MG63 (cell line): ENCODE data around the gene VPS41. TPM values are rescaled to one million over a fixed set of nuclear protein-coding genes. Genes with fewer than 3 reads are reported as not detected.
A peak's percentile ranks its signal among the peaks of the same experiment; 100 is the strongest.

Source experiments
- DNase-seq: peaks from one replicate; pipeline ENCODE4 v3.0.0-alpha.2; 2020
- H3K27me3 ChIP-seq: fragments of 250-450 bp; sonication (Bioruptor Pico); 2 replicates; pipeline ENCODE4 v1.5.1; 2020; ENCODE audit warnings: mild to moderate bottlenecking, moderate library complexity
- H3K36me3 ChIP-seq: fragments of 250-450 bp; sonication (Bioruptor Pico); 2 replicates; pipeline ENCODE4 v1.5.1; 2020; ENCODE audit warnings: mild to moderate bottlenecking, moderate library complexity
- H3K4me3 ChIP-seq: fragments of 250-450 bp; sonication (Bioruptor Pico); 2 replicates; pipeline ENCODE4 v1.5.1; 2020; ENCODE audit warnings: mild to moderate bottlenecking, moderate library complexity
- H3K9me3 ChIP-seq: fragments of 250-450 bp; sonication (Bioruptor Pico); 2 replicates; pipeline ENCODE4 v1.5.1; 2020; ENCODE audit warnings: mild to moderate bottlenecking, moderate library complexity
- total RNA-seq: library from RNA; depleted of rRNA; stranded (reverse); fragments of >200 nt; shearing (Covaris generic); gene quantifications from 2 replicates; pipeline ENCODE4 v1.2.3, GENCODE V29; 2014; ENCODE audit warnings: low replicate concordance

Gene VPS41
- total RNA-seq, 1 experiment from 2014 or later: 4.8 TPM

GRCh38 chr7:38927751-38928150, 18.8 kb upstream of the VPS41 start:
- Histone ChIP-seq H3K4me3 (no peak overlapping the region), H3K36me3 (no peaks in the 10 kb centered on the region), H3K27me3 (no peaks in the 10 kb centered on the region), H3K9me3 (no peaks in the 10 kb centered on the region; the same call in 1 of the 2 replicates)
- DNase-seq: no peak

GRCh38 chr7:38920731-38921130, 11.7 kb upstream of the VPS41 start:
- Histone ChIP-seq H3K9me3 (no peaks in the 10 kb centered on the region), H3K4me3 (no peak overlapping the region), H3K27me3 (no peaks in the 10 kb centered on the region), H3K36me3 (no peaks in the 10 kb centered on the region)
- no peak for DNase-seq

GRCh38 chr7:38916396-38916795, 7.4 kb upstream of the VPS41 start:
- no peaks in the 10 kb centered on the region for H3K9me3 ChIP-seq
- no peak for DNase-seq

GRCh38 chr7:38909870-38910269, 879 bp upstream of the VPS41 start:
- H3K27me3 ChIP-seq: no peaks in the 10 kb centered on the region
- no peak overlapping the region for H3K4me3 ChIP-seq
- H3K36me3 ChIP-seq: no peaks in the 10 kb centered on the region
- no peak for DNase-seq
- no peaks in the 10 kb centered on the region for H3K9me3 ChIP-seq

More at GRCh38 chr7:38916396-38916795, 7.4 kb upstream of the VPS41 start:
- H3K27me3 ChIP-seq: no peaks in the 10 kb centered on the region
- no peak overlapping the region for H3K4me3 ChIP-seq
- H3K36me3 ChIP-seq: no peaks in the 10 kb centered on the region

GRCh38 chr7:38907766-38908165, 1.2 kb downstream of the VPS41 start:
- peak overlapping the region; percentile 78; the same call in 1 of the 2 replicates for H3K4me3 ChIP-seq
- no peaks in the 10 kb centered on the region for H3K36me3 ChIP-seq
- H3K27me3 ChIP-seq: no peaks in the 10 kb centered on the region
- no peak for DNase-seq
- H3K9me3 ChIP-seq: no peaks in the 10 kb centered on the region

- no peak for DNase-seq
- Histone ChIP-seq H3K9me3 (no peaks in the 10 kb centered on the region), H3K27me3 (no peaks in the 10 kb centered on the region), H3K4me3 (no peak overlapping the region), H3K36me3 (no peaks in the 10 kb centered on the region)
These were observed 1.9 kb downstream of the VPS41 start for GRCh38 chr7:38907066-38907465.

GRCh38 chr7:38905056-38905759, 3.8 kb downstream of the VPS41 start:
- no peak for DNase-seq

GRCh38 chr7:38903057-38903456, 5.9 kb downstream of the VPS41 start:
- Histone ChIP-seq H3K9me3 (no peaks in the 10 kb centered on the region), H3K27me3 (no peaks in the 10 kb centered on the region), H3K36me3 (no peaks in the 10 kb centered on the region), H3K4me3 (no peak overlapping the region)
- DNase-seq: no peak

More at GRCh38 chr7:38905056-38905759, 3.8 kb downstream of the VPS41 start:
- H3K36me3 ChIP-seq: no peaks in the 10 kb centered on the region
- no peaks in the 10 kb centered on the region for H3K27me3 ChIP-seq
- no peak overlapping the region for H3K4me3 ChIP-seq
- no peaks in the 10 kb centered on the region for H3K9me3 ChIP-seq

- Histone ChIP-seq H3K36me3 (no peaks in the 10 kb centered on the region), H3K9me3 (no peaks in the 10 kb centered on the region), H3K27me3 (no peaks in the 10 kb centered on the region), H3K4me3 (no peak overlapping the region)
- DNase-seq: no peak
These were observed 6.5 kb downstream of the VPS41 start for GRCh38 chr7:38902449-38902848.

GRCh38 chr7:38893061-38893460, 15.9 kb downstream of the VPS41 start:
- Histone ChIP-seq H3K9me3 (peaks cover 4% of the 10 kb centered on the region; the same call in 1 of the 2 replicates), H3K27me3 (no peaks in the 10 kb centered on the region), H3K36me3 (no peaks in the 10 kb centered on the region), H3K4me3 (no peak overlapping the region)
- no peak for DNase-seq

- Histone ChIP-seq H3K36me3 (no peaks in the 10 kb centered on the region), H3K9me3 (peaks cover 4% of the 10 kb centered on the region; the same call in 1 of the 2 replicates), H3K4me3 (no peak overlapping the region), H3K27me3 (no peaks in the 10 kb centered on the region)
- no peak for DNase-seq
These were observed 18.4 kb downstream of the VPS41 start for GRCh38 chr7:38890597-38890996.

GRCh38 chr7:38889872-38890432, 19.0 kb downstream of the VPS41 start:
- Histone ChIP-seq H3K4me3 (no peak overlapping the region), H3K36me3 (no peaks in the 10 kb centered on the region), H3K27me3 (no peaks in the 10 kb centered on the region), H3K9me3 (peaks cover 4% of the 10 kb centered on the region; the same call in 1 of the 2 replicates)
- no peak for DNase-seq

GRCh38 chr7:38889079-38889478, 19.9 kb downstream of the VPS41 start:
- DNase-seq: no peak
- H3K4me3 ChIP-seq: no peak overlapping the region
- peaks cover 4% of the 10 kb centered on the region; the same call in 1 of the 2 replicates for H3K9me3 ChIP-seq
- H3K36me3 ChIP-seq: no peaks in the 10 kb centered on the region
- no peaks in the 10 kb centered on the region for H3K27me3 ChIP-seq

- Histone ChIP-seq H3K9me3 (peaks cover 4% of the 10 kb centered on the region; the same call in 1 of the 2 replicates), H3K36me3 (no peaks in the 10 kb centered on the region), H3K27me3 (no peaks in the 10 kb centered on the region), H3K4me3 (no peak overlapping the region)
- no peak for DNase-seq
These were observed 22.7 kb downstream of the VPS41 start for GRCh38 chr7:38886265-38886664.

- Histone ChIP-seq H3K27me3 (no peaks in the 10 kb centered on the region), H3K4me3 (no peak overlapping the region), H3K36me3 (no peaks in the 10 kb centered on the region), H3K9me3 (no peaks in the 10 kb centered on the region)
- DNase-seq: no peak
These were observed 25.3 kb downstream of the VPS41 start for GRCh38 chr7:38883706-38884105.

GRCh38 chr7:38881947-38882684, 26.9 kb downstream of the VPS41 start:
- H3K36me3 ChIP-seq: no peaks in the 10 kb centered on the region
- H3K4me3 ChIP-seq: no peak overlapping the region
- H3K27me3 ChIP-seq: no peaks in the 10 kb centered on the region
- H3K9me3 ChIP-seq: no peaks in the 10 kb centered on the region
- DNase-seq: no peak

GRCh38 chr7:38881015-38881414, 28.0 kb downstream of the VPS41 start:
- H3K36me3 ChIP-seq: no peaks in the 10 kb centered on the region
- no peak for DNase-seq
- H3K9me3 ChIP-seq: no peaks in the 10 kb centered on the region
- no peaks in the 10 kb centered on the region for H3K27me3 ChIP-seq
- no peak overlapping the region for H3K4me3 ChIP-seq
